SK-N-MC (cell line): ENCODE results near the gene IFIT5.

Source experiments
- EZH2 ChIP-seq: fragments of 200-600 bp; sonication (generic); IDR thresholded peaks from one replicate; pipeline ENCODE4 v1.6.1; 2017; ENCODE audit warnings: antibody characterized with exemption
- FOXP2 ChIP-seq: optimal IDR thresholded peaks from 2 replicates; pipeline ENCODE3; 2011; ENCODE audit warnings: mild to moderate bottlenecking, moderate library complexity; ENCODE audit not compliant: insufficient read depth; ENCODE audit errors: extremely low read length, control extremely low read depth
- POLR2AphosphoS5 ChIP-seq: IDR thresholded peaks from 2 replicates; pipeline ENCODE4 v1.6.1; 2012; ENCODE audit warnings: mild to moderate bottlenecking, low read depth, low read length, borderline replicate concordance

- TF ChIP-seq EZH2: no peak
- TF ChIP-seq POLR2AphosphoS5: no peak
- no peak for TF ChIP-seq FOXP2
These were observed 26.1 kb downstream of the IFIT5 start for GRCh38 chr10:89440226-89441009.
